NCI-H2029 treated with DMSO at 0.1 percent for 48 hours (cell line): ENCODE results near the gene PMFBP1.
A peak's percentile ranks its signal among the peaks of the same experiment; 100 is the strongest.
"Not testable (repeated sequence)": the region's sequence is repeated elsewhere in the genome, so short reads cannot be mapped to it uniquely, and the experiment has no call there.

ENCODE experiments used
- DNase-seq: peaks from one replicate; lab custom pipeline; 2025; lab: John Stamatoyannopoulos, UW

PMFBP1 gene

GRCh38 chr16:72107371-72107770, 64.6 kb downstream of the PMFBP1 start:
- DNase-seq = no peak

- no peak for DNase-seq
Measured at GRCh38 chr16:72105978-72106377, 66.0 kb downstream of the PMFBP1 start.

- no peak for DNase-seq
Measured at GRCh38 chr16:72104905-72105304, 67.0 kb downstream of the PMFBP1 start.

- no peak for DNase-seq
Measured at GRCh38 chr16:72101195-72101594, 70.8 kb downstream of the PMFBP1 start.

- DNase-seq = no peak
Measured at GRCh38 chr16:72099377-72099818, 72.6 kb downstream of the PMFBP1 start.

- no peak for DNase-seq
Measured at GRCh38 chr16:72098936-72099335, 73.0 kb downstream of the PMFBP1 start.

- no peak for DNase-seq
Measured at GRCh38 chr16:72094266-72094610, 77.7 kb downstream of the PMFBP1 start.

- DNase-seq = peak; percentile 75
Measured at GRCh38 chr16:72093448-72094265, 78.3 kb downstream of the PMFBP1 start, which contains the start of the genes DHX38 and TXNL4B. TSS of gene DHX38 (plus strand) at chr16:72093847. CDS start at chr16:72096158, 2,311 bp downstream. TSS of gene TXNL4B (minus strand) at chr16:72093620. CDS start at chr16:72090749, 2,871 bp downstream.

GRCh38 chr16:72092832-72093447, 79.0 kb downstream of the PMFBP1 start:
- DNase-seq = no peak

- no peak for DNase-seq
Measured at GRCh38 chr16:72091217-72091616, 80.7 kb downstream of the PMFBP1 start.

- no peak for DNase-seq
Measured at GRCh38 chr16:72085002-72085401, 87.0 kb downstream of the PMFBP1 start.

- no peak for DNase-seq
Measured at GRCh38 chr16:72084445-72084844, 87.5 kb downstream of the PMFBP1 start.

GRCh38 chr16:72083778-72084404, 88.1 kb downstream of the PMFBP1 start:
- no peak for DNase-seq

GRCh38 chr16:72076991-72077706, 94.8 kb downstream of the PMFBP1 start:
- DNase-seq = not testable (repeated sequence)

GRCh38 chr16:72075067-72075466, 96.9 kb downstream of the PMFBP1 start:
- not testable (repeated sequence) for DNase-seq

GRCh38 chr16:72073560-72074230, 98.3 kb downstream of the PMFBP1 start:
- DNase-seq = no peak

GRCh38 chr16:72072514-72073342, 99.2 kb downstream of the PMFBP1 start:
- no peak for DNase-seq
